ENCODE results near the gene ZNF423.

The ZNF423 gene

GRCh38 chr16:49456763-49457162, 399.1 kb downstream of the ZNF423 start:
- H3K27ac Mint-ChIP-seq, result no peak overlapping the region
- H3K36me3 Mint-ChIP-seq (ENCODE audit: low read depth), result no peaks in the 10 kb centered on the region
- H3K27me3 Mint-ChIP-seq (ENCODE audit: low read depth, poor library complexity), result peaks cover 21% of the 10 kb centered on the region
- no peaks in the 10 kb centered on the region for H3K9me3 Mint-ChIP-seq
- DNase-seq, result no peak
- H3K4me1 Mint-ChIP-seq, result peaks cover 16% of the 10 kb centered on the region
- no peak overlapping the region for H3K4me3 Mint-ChIP-seq
- TF ChIP-seq CTCF (IDR thresholded peaks at IDR 0.05), result no peak

- Mint-ChIP-seq H3K4me3 (no peak overlapping the region), H3K36me3 (ENCODE audit: low read depth) (no peaks in the 10 kb centered on the region), H3K27me3 (ENCODE audit: low read depth, poor library complexity) (peaks cover 21% of the 10 kb centered on the region), H3K4me1 (peaks cover 20% of the 10 kb centered on the region), H3K27ac (no peak overlapping the region), H3K9me3 (no peaks in the 10 kb centered on the region)
- no peak for DNase-seq
- TF ChIP-seq CTCF (IDR thresholded peaks at IDR 0.05), result no peak
Observed at GRCh38 chr16:49455991-49456745, 399.7 kb downstream of the ZNF423 start.

- Mint-ChIP-seq H3K36me3 (ENCODE audit: low read depth) (no peaks in the 10 kb centered on the region), H3K4me3 (no peak overlapping the region), H3K4me1 (peaks cover 21% of the 10 kb centered on the region), H3K9me3 (no peaks in the 10 kb centered on the region), H3K27ac (no peak overlapping the region), H3K27me3 (ENCODE audit: low read depth, poor library complexity) (peaks cover 17% of the 10 kb centered on the region)
- no peak for DNase-seq
- no peak for TF ChIP-seq CTCF (IDR thresholded peaks at IDR 0.05)
Observed at GRCh38 chr16:49455181-49455990, 400.5 kb downstream of the ZNF423 start.

GRCh38 chr16:49454426-49455180, 401.3 kb downstream of the ZNF423 start:
- peaks cover 21% of the 10 kb centered on the region for H3K4me1 Mint-ChIP-seq
- DNase-seq, result no peak
- H3K27me3 Mint-ChIP-seq (ENCODE audit: low read depth, poor library complexity), result peaks cover 14% of the 10 kb centered on the region
- H3K27ac Mint-ChIP-seq, result no peak overlapping the region
- no peak overlapping the region for H3K4me3 Mint-ChIP-seq
- H3K36me3 Mint-ChIP-seq (ENCODE audit: low read depth), result no peaks in the 10 kb centered on the region
- no peak for TF ChIP-seq CTCF (IDR thresholded peaks at IDR 0.05)
- no peaks in the 10 kb centered on the region for H3K9me3 Mint-ChIP-seq

- peaks cover 21% of the 10 kb centered on the region for H3K4me1 Mint-ChIP-seq
- peaks cover 14% of the 10 kb centered on the region for H3K27me3 Mint-ChIP-seq (ENCODE audit: low read depth, poor library complexity)
- H3K36me3 Mint-ChIP-seq (ENCODE audit: low read depth), result no peaks in the 10 kb centered on the region
- H3K27ac Mint-ChIP-seq, result no peak overlapping the region
- no peak overlapping the region for H3K4me3 Mint-ChIP-seq
- DNase-seq, result no peak
- no peaks in the 10 kb centered on the region for H3K9me3 Mint-ChIP-seq
- no peak for TF ChIP-seq CTCF (IDR thresholded peaks at IDR 0.05)
Observed at GRCh38 chr16:49453983-49454382, 401.9 kb downstream of the ZNF423 start.

Data from nephron progenitor cell (in vitro differentiated cells).